HS-27A (cell line): ENCODE measurements around the gene RPS25.
"Not testable (repeated sequence)": the region's sequence is repeated elsewhere in the genome, so short reads cannot be mapped to it uniquely, and the experiment has no call there.

ENCODE experiments used
- DNase-seq: peaks from one replicate; pipeline ENCODE4 v3.0.0-alpha.2; 2012; ENCODE audit warnings: low read depth, missing footprints

RPS25 gene

GRCh38 chr11:119018074-119018938, at the start of gene RPS25, which contains the start of gene TRAPPC4:
Gene RPS25, minus strand, starts transcription at chr11:119018343. Its CDS starts 59 bp downstream, at chr11:119018284.
Gene TRAPPC4, plus strand, starts transcription at chr11:119018766. Its CDS starts 30 bp downstream, at chr11:119018796.
- DNase-seq: peak; percentile 78

GRCh38 chr11:119067371-119068222, 49.5 kb upstream of the RPS25 start, which contains the start of gene VPS11:
Gene VPS11, plus strand, starts transcription at chr11:119067818. Its CDS starts 6 bp downstream, at chr11:119067824.
- peak; percentile 66 for DNase-seq

GRCh38 chr11:119065369-119065768, 47.2 kb upstream of the RPS25 start:
- DNase-seq: no peak

- DNase-seq: no peak
Measured at GRCh38 chr11:119062779-119063178, 44.6 kb upstream of the RPS25 start.

- DNase-seq: no peak
Measured at GRCh38 chr11:119061256-119061655, 43.1 kb upstream of the RPS25 start.

GRCh38 chr11:119059128-119059527, 41.0 kb upstream of the RPS25 start:
- DNase-seq: not testable (repeated sequence)

GRCh38 chr11:119057000-119057769, 39.0 kb upstream of the RPS25 start, which contains the start of gene HYOU1:
Gene HYOU1, minus strand, starts transcription at chr11:119057205. Its CDS starts 1,045 bp downstream, at chr11:119056160.
- peak; percentile 54 for DNase-seq

- DNase-seq: no peak
Measured at GRCh38 chr11:119056421-119056999, 38.4 kb upstream of the RPS25 start.

- no peak for DNase-seq
Measured at GRCh38 chr11:119055901-119056300, 37.8 kb upstream of the RPS25 start.

GRCh38 chr11:119054418-119054817, 36.3 kb upstream of the RPS25 start:
- no peak for DNase-seq

- DNase-seq: no peak
Measured at GRCh38 chr11:119052163-119052814, 34.1 kb upstream of the RPS25 start.

- DNase-seq: no peak
Measured at GRCh38 chr11:119051440-119052162, 33.5 kb upstream of the RPS25 start.

- DNase-seq: no peak
Measured at GRCh38 chr11:119049081-119049480, 30.9 kb upstream of the RPS25 start.

- no peak for DNase-seq
Measured at GRCh38 chr11:119048644-119049043, 30.5 kb upstream of the RPS25 start.

- DNase-seq: no peak
Measured at GRCh38 chr11:119047205-119047604, 29.1 kb upstream of the RPS25 start.

- no peak for DNase-seq
Measured at GRCh38 chr11:119046489-119046888, 28.3 kb upstream of the RPS25 start.

- no peak for DNase-seq
Measured at GRCh38 chr11:119044708-119045107, 26.6 kb upstream of the RPS25 start.

GRCh38 chr11:119042927-119043326, 24.8 kb upstream of the RPS25 start:
- no peak for DNase-seq

- DNase-seq: no peak
Measured at GRCh38 chr11:119041821-119042514, 23.8 kb upstream of the RPS25 start.
